8988T (cell line): ENCODE measurements around the gene S100A8.
"Not testable (repeated sequence)": the region's sequence is repeated elsewhere in the genome, so short reads cannot be mapped to it uniquely, and the experiment has no call there.

Experiments used
- DNase-seq: peaks from one replicate; pipeline ENCODE4 v3.0.0; 2011

The S100A8 gene

GRCh38 chr1:153360592-153361479 lies 30.0 kb downstream of the S100A8 start:
- no peak for DNase-seq

GRCh38 chr1:153360190-153360589 lies 30.7 kb downstream of the S100A8 start:
- DNase-seq = no peak

GRCh38 chr1:153359241-153359640 lies 31.6 kb downstream of the S100A8 start:
- DNase-seq = no peak

- no peak for DNase-seq
These were observed 32.2 kb downstream of the S100A8 start for GRCh38 chr1:153358691-153358975.

GRCh38 chr1:153357853-153358690 lies 32.8 kb downstream of the S100A8 start, which contains the start of gene S100A9:
TSS of gene S100A9 (plus strand) at chr1:153357854. CDS start at chr1:153358284, 430 bp downstream.
- no peak for DNase-seq

GRCh38 chr1:153357076-153357852 lies 33.6 kb downstream of the S100A8 start:
- no peak for DNase-seq

- DNase-seq = no peak
These were observed 34.3 kb downstream of the S100A8 start for GRCh38 chr1:153356392-153357075.

GRCh38 chr1:153355445-153356071 lies 35.3 kb downstream of the S100A8 start:
- peak; percentile 73 for DNase-seq

GRCh38 chr1:153354515-153355193 lies 36.2 kb downstream of the S100A8 start:
- no peak for DNase-seq

- DNase-seq = peak; percentile 66
These were observed 37.5 kb downstream of the S100A8 start for GRCh38 chr1:153353226-153353947.

- no peak for DNase-seq
These were observed 38.4 kb downstream of the S100A8 start for GRCh38 chr1:153352523-153352922.

GRCh38 chr1:153350321-153350957 lies 40.4 kb downstream of the S100A8 start:
- DNase-seq = no peak

GRCh38 chr1:153349363-153350320 lies 41.2 kb downstream of the S100A8 start:
- DNase-seq = no peak

GRCh38 chr1:153348511-153349362 lies 42.1 kb downstream of the S100A8 start, which contains the start of gene PGLYRP4:
TSS of gene PGLYRP4 (minus strand) at chr1:153348841. CDS start at chr1:153347932, 909 bp downstream.
- DNase-seq = no peak

- no peak for DNase-seq
These were observed 43.0 kb downstream of the S100A8 start for GRCh38 chr1:153347856-153348255.

GRCh38 chr1:153347049-153347448 lies 43.8 kb downstream of the S100A8 start:
- DNase-seq = not testable (repeated sequence)

- DNase-seq = no peak
These were observed 44.7 kb downstream of the S100A8 start for GRCh38 chr1:153346077-153346723.
